Astrocyte (in vitro differentiated cells and primary cell): ENCODE results near the gene KCNC1. TPM values are rescaled to one million over a fixed set of nuclear protein-coding genes. Genes with fewer than 3 reads are reported as not detected.

Experiments used
- DNase-seq: peaks from one replicate; pipeline ENCODE4 v3.0.0-alpha.2; 2010; ENCODE audit warnings: low read depth
- FAIRE-seq: peaks from 2 replicates; lab custom pipeline; 2011; peaks lifted over from hg19 to GRCh38; lab: Jason Lieb, UNC
- H2AFZ ChIP-seq: 2 replicates; pipeline ENCODE4 v1.6.0; 2012; ENCODE audit warnings: low read depth, low read length, inconsistent platforms
- H3K27ac ChIP-seq: 2 replicates; pipeline ENCODE4 v1.5.1; 2011; ENCODE audit warnings: low read depth, low read length, inconsistent platforms
- H3K27me3 ChIP-seq: 2 replicates; pipeline ENCODE4 v1.6.0; 2011; ENCODE audit warnings: low read length, inconsistent platforms; ENCODE audit not compliant: insufficient read depth
- H3K36me3 ChIP-seq: 2 replicates; pipeline ENCODE4 v1.5.1; 2011; ENCODE audit warnings: low read length, inconsistent platforms; ENCODE audit not compliant: insufficient read depth
- H3K4me1 ChIP-seq: 2 replicates; pipeline ENCODE4 v1.5.1; 2011; ENCODE audit warnings: low read length, inconsistent platforms; ENCODE audit not compliant: insufficient read depth
- H3K4me2 ChIP-seq: 2 replicates; pipeline ENCODE4 v1.6.0; 2012; ENCODE audit warnings: low read length, inconsistent platforms
- H3K4me3 ChIP-seq: 2 replicates; pipeline ENCODE4 v1.5.1; 2011; ENCODE audit warnings: low read depth, mild to moderate bottlenecking, low read length, inconsistent platforms; ENCODE audit not compliant: insufficient read depth
- H3K79me2 ChIP-seq: 2 replicates; pipeline ENCODE4 v1.6.0; 2012; ENCODE audit warnings: mild to moderate bottlenecking, low read length, inconsistent platforms; ENCODE audit not compliant: insufficient read depth
- H3K9ac ChIP-seq: 2 replicates; pipeline ENCODE4 v1.6.0; 2012; ENCODE audit warnings: mild to moderate bottlenecking, low read length, inconsistent platforms
- H3K9me3 ChIP-seq: 2 replicates; pipeline ENCODE4 v1.5.1; 2012; ENCODE audit warnings: low read depth, mild to moderate bottlenecking, low read length, inconsistent platforms; ENCODE audit not compliant: insufficient read depth
- H4K20me1 ChIP-seq: 2 replicates; pipeline ENCODE4 v1.6.0; 2012; ENCODE audit warnings: low read length, inconsistent platforms; ENCODE audit not compliant: insufficient read depth
- H3K27ac Mint-ChIP-seq: one replicate; pipeline ENCODE4 v1.8.0; 2021; ENCODE audit warnings: mild to moderate bottlenecking, mixed read lengths; ENCODE audit not compliant: unreplicated experiment
- H3K27me3 Mint-ChIP-seq: one replicate; pipeline ENCODE4 v1.8.0; 2021; ENCODE audit warnings: low read depth, mixed read lengths; ENCODE audit not compliant: unreplicated experiment
- H3K36me3 Mint-ChIP-seq: one replicate; pipeline ENCODE4 v1.8.0; 2021; ENCODE audit warnings: low read depth, mixed read lengths; ENCODE audit not compliant: unreplicated experiment
- H3K4me1 Mint-ChIP-seq: one replicate; pipeline ENCODE4 v1.8.0; 2021; ENCODE audit warnings: low read depth, mixed read lengths; ENCODE audit not compliant: unreplicated experiment
- H3K4me3 Mint-ChIP-seq: one replicate; pipeline ENCODE4 v1.8.0; 2021; ENCODE audit warnings: mild to moderate bottlenecking, moderate library complexity, mixed read lengths; ENCODE audit not compliant: unreplicated experiment
- H3K9me3 Mint-ChIP-seq: one replicate; pipeline ENCODE4 v1.8.0; 2021; ENCODE audit warnings: mild to moderate bottlenecking, mixed read lengths; ENCODE audit not compliant: unreplicated experiment
- EZH2 ChIP-seq: IDR thresholded peaks from 2 replicates; pipeline ENCODE4 v1.6.1; 2012; ENCODE audit warnings: mild to moderate bottlenecking, low read length, inconsistent platforms; ENCODE audit not compliant: insufficient read depth
- total RNA-seq: library from RNA; stranded (reverse); gene quantifications from 2 replicates; pipeline ENCODE4 v1.2.1, GENCODE V29; 2021
- TF ChIP-seq, protein P1 (sequence below): IDR thresholded peaks from 2 replicates; pipeline ENCODE4 v1.5.1; 2011; ENCODE audit warnings: low read depth, mild to moderate bottlenecking, inconsistent platforms, low read length, moderate library complexity; ENCODE audit not compliant: insufficient read depth

Gene KCNC1
- total RNA-seq, 1 donor from 2014 or later = 0.05 TPM

DNA sequence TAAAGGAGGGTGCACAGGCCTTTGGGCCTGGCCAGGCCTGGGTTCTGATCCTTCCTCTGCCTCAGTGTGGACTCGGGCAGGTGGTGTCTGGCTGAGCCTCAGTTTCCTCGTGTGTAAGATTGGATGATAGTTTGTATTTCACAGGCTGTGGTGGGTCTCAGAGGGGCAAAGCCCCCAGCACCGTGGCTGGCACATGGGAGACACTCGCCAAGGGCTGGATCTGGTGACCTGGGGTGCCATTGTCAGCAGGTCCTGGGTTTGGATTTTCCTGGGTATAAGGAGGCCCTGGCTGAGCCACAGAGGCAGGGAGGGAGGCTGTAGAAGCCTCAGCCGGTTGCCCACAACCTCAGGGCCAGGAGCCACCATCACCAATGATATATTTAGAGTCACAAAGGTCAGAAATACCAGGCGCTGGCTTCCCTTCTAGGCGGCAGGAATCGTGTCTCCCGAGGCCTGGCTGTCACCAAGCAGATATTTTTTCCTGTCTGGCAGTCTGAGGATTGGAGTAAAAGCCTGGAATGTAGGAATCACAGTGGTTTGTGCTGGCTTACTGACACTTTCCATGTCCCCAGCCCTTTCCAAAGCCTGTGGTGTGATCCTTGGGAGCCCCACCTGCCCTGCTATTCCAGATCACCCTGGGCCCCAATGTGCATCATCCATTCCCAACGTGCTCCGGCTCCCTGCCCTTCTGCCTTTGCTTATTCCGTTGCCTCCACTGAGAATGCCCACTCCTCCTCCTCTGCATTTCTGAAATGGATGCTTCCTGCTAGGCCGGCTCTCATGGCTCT is 15.6 kb downstream of the KCNC1 start:
- Histone ChIP-seq H3K36me3 (no peaks in the 10 kb centered on the region), H3K9me3 (no peaks in the 10 kb centered on the region), H3K79me2 (no peaks in the 10 kb centered on the region), H3K4me2 (no peak overlapping the region), H4K20me1 (no peaks in the 10 kb centered on the region), H3K4me1 (no peaks in the 10 kb centered on the region), H3K4me3 (no peak overlapping the region), H3K27me3 (peaks cover 7% of the 10 kb centered on the region), H3K9ac (no peak overlapping the region), H3K27ac (no peak overlapping the region), H2AFZ (no peak overlapping the region)
- no peak overlapping the region for H3K27ac Mint-ChIP-seq
- no peak for DNase-seq
- H3K9me3 Mint-ChIP-seq = peaks cover 2% of the 10 kb centered on the region
- no peak for TF ChIP-seq EZH2
- TF ChIP-seq, protein P1, sequence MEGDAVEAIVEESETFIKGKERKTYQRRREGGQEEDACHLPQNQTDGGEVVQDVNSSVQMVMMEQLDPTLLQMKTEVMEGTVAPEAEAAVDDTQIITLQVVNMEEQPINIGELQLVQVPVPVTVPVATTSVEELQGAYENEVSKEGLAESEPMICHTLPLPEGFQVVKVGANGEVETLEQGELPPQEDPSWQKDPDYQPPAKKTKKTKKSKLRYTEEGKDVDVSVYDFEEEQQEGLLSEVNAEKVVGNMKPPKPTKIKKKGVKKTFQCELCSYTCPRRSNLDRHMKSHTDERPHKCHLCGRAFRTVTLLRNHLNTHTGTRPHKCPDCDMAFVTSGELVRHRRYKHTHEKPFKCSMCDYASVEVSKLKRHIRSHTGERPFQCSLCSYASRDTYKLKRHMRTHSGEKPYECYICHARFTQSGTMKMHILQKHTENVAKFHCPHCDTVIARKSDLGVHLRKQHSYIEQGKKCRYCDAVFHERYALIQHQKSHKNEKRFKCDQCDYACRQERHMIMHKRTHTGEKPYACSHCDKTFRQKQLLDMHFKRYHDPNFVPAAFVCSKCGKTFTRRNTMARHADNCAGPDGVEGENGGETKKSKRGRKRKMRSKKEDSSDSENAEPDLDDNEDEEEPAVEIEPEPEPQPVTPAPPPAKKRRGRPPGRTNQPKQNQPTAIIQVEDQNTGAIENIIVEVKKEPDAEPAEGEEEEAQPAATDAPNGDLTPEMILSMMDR = no peak
- no peak overlapping the region for H3K4me3 Mint-ChIP-seq
- FAIRE-seq = no peak
- peaks cover 72% of the 10 kb centered on the region for H3K27me3 Mint-ChIP-seq
- H3K4me1 Mint-ChIP-seq = no peaks in the 10 kb centered on the region
- H3K36me3 Mint-ChIP-seq = no peaks in the 10 kb centered on the region

GRCh38 chr11:17750801-17751165 is 16.2 kb downstream of the KCNC1 start:
- Histone ChIP-seq H3K9me3 (no peaks in the 10 kb centered on the region), H3K27ac (no peak overlapping the region), H3K4me3 (no peak overlapping the region), H3K4me1 (no peaks in the 10 kb centered on the region), H3K79me2 (no peaks in the 10 kb centered on the region), H3K9ac (no peak overlapping the region), H3K36me3 (no peaks in the 10 kb centered on the region), H2AFZ (no peak overlapping the region), H3K4me2 (no peak overlapping the region), H3K27me3 (peaks cover 7% of the 10 kb centered on the region), H4K20me1 (no peaks in the 10 kb centered on the region)
- peaks cover 74% of the 10 kb centered on the region for H3K27me3 Mint-ChIP-seq
- H3K36me3 Mint-ChIP-seq = no peaks in the 10 kb centered on the region
- no peak for TF ChIP-seq EZH2
- TF ChIP-seq, protein P1 = no peak
- no peak for FAIRE-seq
- H3K27ac Mint-ChIP-seq = no peak overlapping the region
- no peaks in the 10 kb centered on the region for H3K4me1 Mint-ChIP-seq
- DNase-seq = no peak
- H3K4me3 Mint-ChIP-seq = no peak overlapping the region
- peaks cover 2% of the 10 kb centered on the region for H3K9me3 Mint-ChIP-seq

- no peaks in the 10 kb centered on the region for H3K79me2 ChIP-seq
- H3K4me1 Mint-ChIP-seq = no peaks in the 10 kb centered on the region
- no peak overlapping the region for H3K4me3 ChIP-seq
- H3K27ac Mint-ChIP-seq = no peak overlapping the region
- H3K36me3 ChIP-seq = no peaks in the 10 kb centered on the region
- H3K9me3 ChIP-seq = no peaks in the 10 kb centered on the region
- FAIRE-seq = no peak
- peaks cover 9% of the 10 kb centered on the region for H3K27me3 ChIP-seq
- no peaks in the 10 kb centered on the region for H3K4me1 ChIP-seq
- no peaks in the 10 kb centered on the region for H4K20me1 ChIP-seq
- TF ChIP-seq EZH2 = no peak
- TF ChIP-seq, protein P1 = no peak
- H3K9ac ChIP-seq = no peak overlapping the region
- no peak overlapping the region for H3K27ac ChIP-seq
- peaks cover 74% of the 10 kb centered on the region for H3K27me3 Mint-ChIP-seq
- no peaks in the 10 kb centered on the region for H3K36me3 Mint-ChIP-seq
- H3K9me3 Mint-ChIP-seq = peaks cover 2% of the 10 kb centered on the region
- DNase-seq = no peak
- no peak overlapping the region for H3K4me2 ChIP-seq
- no peak overlapping the region for H2AFZ ChIP-seq
- no peak overlapping the region for H3K4me3 Mint-ChIP-seq
These were observed 17.0 kb downstream of the KCNC1 start for GRCh38 chr11:17751558-17751957.
